NCI-H2029 treated with DMSO at 0.1 percent for 48 hours (cell line): ENCODE results near the gene ALX4.

Experiments used
- DNase-seq: peaks from one replicate; lab custom pipeline; 2025; lab: John Stamatoyannopoulos, UW

The ALX4 gene

GRCh38 chr11:44300844-44301563 lies 8.9 kb downstream of the ALX4 start:
- no peak for DNase-seq

GRCh38 chr11:44298862-44299261 lies 11.1 kb downstream of the ALX4 start:
- DNase-seq, result no peak

- no peak for DNase-seq
These were observed 19.7 kb downstream of the ALX4 start for GRCh38 chr11:44290208-44290607.

- DNase-seq, result no peak
These were observed 21.8 kb downstream of the ALX4 start for GRCh38 chr11:44288133-44288526.

GRCh38 chr11:44286911-44287310 lies 23.0 kb downstream of the ALX4 start:
- no peak for DNase-seq

- peak; percentile 35 for DNase-seq
These were observed 23.6 kb downstream of the ALX4 start for GRCh38 chr11:44286268-44286880.

GRCh38 chr11:44285756-44286155 lies 24.2 kb downstream of the ALX4 start:
- no peak for DNase-seq

- peak; percentile 35 for DNase-seq
These were observed 27.3 kb downstream of the ALX4 start for GRCh38 chr11:44282620-44283019.

GRCh38 chr11:44281151-44281550 lies 28.8 kb downstream of the ALX4 start:
- DNase-seq, result no peak

GRCh38 chr11:44280257-44280656 lies 29.7 kb downstream of the ALX4 start:
- DNase-seq, result no peak

- no peak for DNase-seq
These were observed 30.5 kb downstream of the ALX4 start for GRCh38 chr11:44279483-44279882.

- DNase-seq, result no peak
These were observed 32.5 kb downstream of the ALX4 start for GRCh38 chr11:44277196-44278090.

- DNase-seq, result no peak
These were observed 33.9 kb downstream of the ALX4 start for GRCh38 chr11:44275961-44276550.

GRCh38 chr11:44275241-44275640 lies 34.7 kb downstream of the ALX4 start:
- no peak for DNase-seq

GRCh38 chr11:44274404-44274803 lies 35.5 kb downstream of the ALX4 start:
- no peak for DNase-seq

GRCh38 chr11:44271286-44271685 lies 38.7 kb downstream of the ALX4 start:
- DNase-seq, result no peak

GRCh38 chr11:44270403-44271273 lies 39.3 kb downstream of the ALX4 start:
- DNase-seq, result no peak

GRCh38 chr11:44269369-44270351 lies 40.3 kb downstream of the ALX4 start:
- no peak for DNase-seq

- DNase-seq, result no peak
These were observed 41.3 kb downstream of the ALX4 start for GRCh38 chr11:44268614-44269080.
